ENCODE measurements around the gene ZNF311.
"Not testable (repeated sequence)": the region's sequence is repeated elsewhere in the genome, so short reads cannot be mapped to it uniquely, and the experiment has no call there.

Gene ZNF311

GRCh38 chr6:28982476-28983266, 22.4 kb downstream of the ZNF311 start:
- no peak for DNase-seq

- DNase-seq: peak; percentile 64
These were observed 23.2 kb downstream of the ZNF311 start for GRCh38 chr6:28981833-28982475.

GRCh38 chr6:28981431-28981832, 23.7 kb downstream of the ZNF311 start:
- DNase-seq: peak; percentile 49

- DNase-seq: peak; percentile 64
These were observed 24.2 kb downstream of the ZNF311 start for GRCh38 chr6:28980852-28981430.

- DNase-seq: no peak
These were observed 24.8 kb downstream of the ZNF311 start for GRCh38 chr6:28980137-28980851.

- DNase-seq: no peak
These were observed 25.4 kb downstream of the ZNF311 start for GRCh38 chr6:28979679-28980078.

- no peak for DNase-seq
These were observed 26.1 kb downstream of the ZNF311 start for GRCh38 chr6:28978959-28979561.

GRCh38 chr6:28978133-28978491, 27.0 kb downstream of the ZNF311 start:
- no peak for DNase-seq

- no peak for DNase-seq
These were observed 27.6 kb downstream of the ZNF311 start for GRCh38 chr6:28977341-28978132.

GRCh38 chr6:28976677-28977076, 28.4 kb downstream of the ZNF311 start:
- no peak for DNase-seq

- no peak for DNase-seq
These were observed 30.6 kb downstream of the ZNF311 start for GRCh38 chr6:28974505-28974904.

GRCh38 chr6:28970056-28970455, 35.1 kb downstream of the ZNF311 start:
- not testable (repeated sequence) for DNase-seq

GRCh38 chr6:28969129-28969528, 36.0 kb downstream of the ZNF311 start:
- no peak for DNase-seq

GRCh38 chr6:28968476-28968875, 36.6 kb downstream of the ZNF311 start:
- DNase-seq: no peak

- no peak for DNase-seq
These were observed 39.4 kb downstream of the ZNF311 start for GRCh38 chr6:28965706-28966105.

- DNase-seq: no peak
These were observed 44.1 kb downstream of the ZNF311 start for GRCh38 chr6:28960846-28961500.

- DNase-seq: not testable (repeated sequence)
These were observed 46.4 kb downstream of the ZNF311 start for GRCh38 chr6:28958561-28959243.

- not testable (repeated sequence) for DNase-seq
These were observed 47.3 kb downstream of the ZNF311 start for GRCh38 chr6:28957795-28958314.

- DNase-seq: no peak
These were observed 48.8 kb downstream of the ZNF311 start for GRCh38 chr6:28956331-28956730.

- no peak for DNase-seq
These were observed 51.4 kb downstream of the ZNF311 start for GRCh38 chr6:28953585-28954258.

All from COR-L47 (cell line).